ENCODE measurements around the gene PGM3. TPM values are rescaled to one million over a fixed set of nuclear protein-coding genes. Genes with fewer than 3 reads are reported as not detected.
A peak's percentile ranks its signal among the peaks of the same experiment; 100 is the strongest.
"Not testable (repeated sequence)": the region's sequence is repeated elsewhere in the genome, so short reads cannot be mapped to it uniquely, and the experiment has no call there.

Gene PGM3
- total RNA-seq, 1 experiment from 2014 or later, result 52.7 TPM

DNA sequence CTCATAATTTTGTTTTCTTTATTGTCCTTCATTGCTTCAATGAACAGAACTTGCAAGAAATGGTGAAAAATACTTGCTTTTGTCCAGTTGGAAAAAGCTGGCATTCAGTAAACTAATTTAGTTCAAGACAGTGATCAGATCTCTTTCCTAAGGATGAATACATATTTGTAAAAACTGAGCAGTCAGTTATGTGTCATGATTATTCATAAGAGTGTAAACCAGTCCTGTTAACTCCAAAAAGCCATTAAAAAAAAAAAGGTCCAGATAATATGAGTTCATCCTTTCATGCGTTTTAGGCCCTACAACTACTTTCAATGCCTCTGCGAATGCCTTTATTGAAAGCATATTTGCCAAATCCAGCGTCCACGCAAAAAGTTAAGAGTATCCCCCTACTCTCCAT, 609 bp downstream of the PGM3 start:
- H3K27me3 ChIP-seq, result no peaks in the 10 kb centered on the region
- no peaks in the 10 kb centered on the region for H3K9me3 ChIP-seq
- H3K36me3 ChIP-seq, result peaks cover 38% of the 10 kb centered on the region
- no peak for DNase-seq
- peak overlapping the region; percentile 79 for H3K4me3 ChIP-seq

DNA sequence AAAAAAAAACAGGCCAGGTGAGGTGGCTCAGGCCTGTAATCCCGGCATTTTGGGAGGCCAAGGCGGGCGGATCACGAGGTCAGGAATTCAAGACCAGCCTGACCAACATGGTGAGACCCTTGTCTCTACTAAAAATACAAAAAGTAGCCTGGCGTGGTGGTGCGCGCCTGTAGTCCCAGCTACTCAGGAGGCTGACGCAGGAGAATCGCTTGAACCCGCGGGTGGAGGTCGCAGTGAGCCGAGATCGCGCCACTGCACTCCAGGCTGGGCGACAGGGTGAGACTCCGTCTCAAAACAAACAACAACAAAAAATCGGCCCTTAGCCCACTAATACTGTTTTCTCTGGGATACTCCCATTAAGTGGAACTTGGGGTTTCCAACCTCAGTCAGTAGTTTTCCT, 1.1 kb downstream of the PGM3 start:
- Histone ChIP-seq H3K36me3 (peaks cover 43% of the 10 kb centered on the region), H3K4me3 (peak overlapping the region; percentile 79)
- H3K27me3 ChIP-seq, H3K9me3 ChIP-seq, DNase-seq: not testable (repeated sequence)

DNA sequence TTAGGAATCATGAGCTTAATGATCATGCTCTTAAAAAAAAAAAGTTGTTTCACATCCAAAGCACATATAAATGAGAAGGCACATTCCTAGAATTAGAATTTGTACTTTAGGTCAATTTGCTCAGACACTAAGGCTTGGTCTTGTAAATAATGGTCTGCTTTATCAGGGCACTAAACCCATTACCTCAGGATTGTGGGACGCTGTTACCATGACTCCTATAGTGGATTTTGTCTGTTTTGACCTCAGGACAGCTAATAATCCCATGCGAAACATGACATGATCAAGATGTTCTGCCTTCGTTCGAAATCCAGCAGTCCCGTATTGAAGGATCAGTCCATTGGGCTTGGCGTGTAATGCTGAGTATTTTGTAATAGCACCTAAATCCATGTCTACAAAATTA, 2.4 kb downstream of the PGM3 start:
- H3K36me3 ChIP-seq, result peaks cover 53% of the 10 kb centered on the region
- no peaks in the 10 kb centered on the region for H3K9me3 ChIP-seq
- no peak for DNase-seq
- H3K27me3 ChIP-seq, result no peaks in the 10 kb centered on the region
- H3K4me3 ChIP-seq, result no peak overlapping the region

DNA sequence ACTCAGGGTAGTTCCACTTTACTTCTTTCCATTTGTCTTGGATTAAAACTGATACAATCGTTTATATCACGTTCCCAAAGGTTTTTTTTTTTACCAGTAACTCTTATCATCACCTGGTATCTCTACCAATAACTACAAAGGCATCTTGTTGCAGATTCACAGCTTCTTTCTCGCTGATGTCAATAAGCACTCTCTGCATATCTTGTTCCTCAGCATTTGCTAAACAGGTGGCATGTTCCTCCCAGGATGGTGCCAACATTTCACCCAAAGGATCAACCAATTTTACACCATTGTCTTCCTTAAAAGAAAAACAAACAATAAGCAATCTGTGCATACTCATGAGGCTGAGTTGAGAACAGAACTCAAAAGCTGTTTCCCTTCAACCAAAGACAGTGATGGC, 4.6 kb downstream of the PGM3 start:
- peaks cover 72% of the 10 kb centered on the region for H3K36me3 ChIP-seq
- no peaks in the 10 kb centered on the region for H3K9me3 ChIP-seq
- DNase-seq, result no peak
- no peaks in the 10 kb centered on the region for H3K27me3 ChIP-seq
- H3K4me3 ChIP-seq, result no peak overlapping the region

DNA sequence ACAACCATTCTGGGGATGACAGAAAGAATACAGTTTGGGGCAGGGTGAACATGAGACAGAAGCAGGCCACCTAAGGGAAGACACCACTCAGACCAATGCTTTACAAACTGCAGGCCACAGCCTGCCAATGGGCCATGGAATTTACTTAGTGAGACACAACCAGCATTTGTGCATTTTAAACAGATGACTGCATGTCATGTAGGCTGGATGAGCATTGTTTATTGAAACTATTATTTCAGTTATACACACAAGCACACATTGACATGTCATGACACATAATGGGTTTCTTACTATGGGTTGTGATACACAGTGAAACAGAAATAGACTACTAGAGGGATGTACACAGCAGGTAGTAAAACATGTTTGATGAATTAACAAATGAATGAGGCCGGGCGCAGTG, 8.0 kb downstream of the PGM3 start:
- no peaks in the 10 kb centered on the region for H3K27me3 ChIP-seq
- no peak for DNase-seq
- H3K9me3 ChIP-seq, result no peaks in the 10 kb centered on the region
- H3K36me3 ChIP-seq, result peaks cover 93% of the 10 kb centered on the region
- H3K4me3 ChIP-seq, result no peak overlapping the region

DNA sequence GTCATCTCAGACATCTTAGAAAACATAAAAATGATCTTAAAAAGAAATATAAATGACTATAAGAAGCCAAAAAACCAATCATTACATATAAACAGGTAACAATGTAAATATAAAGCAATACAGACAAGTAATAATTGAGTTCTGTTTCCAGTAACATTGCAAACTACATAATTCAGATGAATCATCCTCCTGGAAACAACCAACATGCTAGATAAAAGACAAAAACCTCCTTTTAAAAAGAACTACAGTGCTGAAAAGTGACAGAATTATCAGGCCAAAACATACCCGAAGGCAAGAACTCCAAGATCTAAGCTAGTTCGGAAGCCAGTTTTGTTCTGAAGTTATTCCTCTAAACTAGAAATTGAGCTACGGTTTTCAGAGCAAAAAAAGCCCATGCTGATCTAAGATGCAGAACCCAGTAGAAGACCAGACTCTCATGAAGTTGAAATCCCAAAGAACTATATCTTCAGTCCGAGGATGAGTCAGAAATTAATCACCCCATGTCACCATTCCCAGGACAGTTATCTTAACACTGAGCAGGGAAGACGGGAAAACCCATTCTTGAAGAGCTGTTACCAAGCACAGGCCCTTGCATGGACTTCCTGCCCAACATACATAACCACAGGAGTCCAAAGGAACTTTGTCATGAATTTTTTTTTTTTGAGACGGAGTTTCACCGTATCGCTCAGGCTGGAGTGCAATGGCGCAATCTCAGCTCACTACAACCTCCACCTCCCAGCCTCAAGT, 9.8 kb downstream of the PGM3 start:
- DNase-seq, result peak; percentile 51
- Histone ChIP-seq H3K4me3 (no peak overlapping the region), H3K36me3 (peaks cover 89% of the 10 kb centered on the region), H3K9me3 (no peaks in the 10 kb centered on the region), H3K27me3 (no peaks in the 10 kb centered on the region)

DNA sequence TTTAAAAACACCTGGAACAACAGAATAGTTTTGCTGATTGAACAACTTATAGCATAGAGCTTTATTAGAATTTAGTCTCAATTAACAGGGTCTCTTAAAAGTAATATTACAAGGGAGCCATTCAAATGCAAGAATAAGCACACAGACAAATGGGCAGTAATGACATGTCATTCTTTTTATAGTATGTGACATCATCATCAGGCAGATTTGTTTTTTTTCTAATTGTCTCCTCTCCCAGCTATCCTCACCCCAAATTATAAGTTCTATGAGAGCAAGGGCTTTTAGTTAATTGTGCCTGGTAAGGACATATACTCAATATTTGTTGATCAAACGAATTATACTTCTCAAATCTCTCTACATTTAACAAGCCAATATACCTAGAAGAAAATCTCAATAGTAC, 11.0 kb downstream of the PGM3 start:
- peaks cover 85% of the 10 kb centered on the region for H3K36me3 ChIP-seq
- H3K4me3 ChIP-seq, result no peak overlapping the region
- no peaks in the 10 kb centered on the region for H3K27me3 ChIP-seq
- H3K9me3 ChIP-seq, result no peaks in the 10 kb centered on the region
- no peak for DNase-seq

DNA sequence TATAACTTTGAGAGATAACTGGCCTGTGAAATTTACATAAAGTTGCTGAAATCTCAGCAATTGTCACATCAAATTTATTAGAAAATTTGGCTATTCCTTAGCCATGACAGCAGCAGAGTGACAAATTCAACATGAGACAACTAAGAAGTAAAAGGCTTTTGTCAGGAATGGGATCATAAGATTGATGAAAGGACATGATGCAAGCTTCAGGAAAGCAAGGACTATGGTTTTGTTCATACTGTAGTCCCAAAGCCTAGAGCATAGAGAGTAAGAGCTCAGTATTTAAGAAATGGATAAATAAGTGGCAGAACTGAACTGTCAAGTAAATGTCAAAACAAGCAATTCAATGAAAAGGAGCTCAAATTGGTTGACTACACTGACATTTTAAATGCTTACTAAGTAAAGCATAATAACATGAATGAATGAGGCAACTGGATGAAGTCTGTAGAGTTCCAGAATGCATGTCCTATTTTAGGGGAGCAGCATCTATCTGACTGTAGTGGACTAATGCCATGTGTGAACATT, 12.6 kb downstream of the PGM3 start:
- Histone ChIP-seq H3K9me3 (no peaks in the 10 kb centered on the region), H3K36me3 (peaks cover 78% of the 10 kb centered on the region), H3K27me3 (no peaks in the 10 kb centered on the region), H3K4me3 (no peak overlapping the region)
- DNase-seq, result no peak

DNA sequence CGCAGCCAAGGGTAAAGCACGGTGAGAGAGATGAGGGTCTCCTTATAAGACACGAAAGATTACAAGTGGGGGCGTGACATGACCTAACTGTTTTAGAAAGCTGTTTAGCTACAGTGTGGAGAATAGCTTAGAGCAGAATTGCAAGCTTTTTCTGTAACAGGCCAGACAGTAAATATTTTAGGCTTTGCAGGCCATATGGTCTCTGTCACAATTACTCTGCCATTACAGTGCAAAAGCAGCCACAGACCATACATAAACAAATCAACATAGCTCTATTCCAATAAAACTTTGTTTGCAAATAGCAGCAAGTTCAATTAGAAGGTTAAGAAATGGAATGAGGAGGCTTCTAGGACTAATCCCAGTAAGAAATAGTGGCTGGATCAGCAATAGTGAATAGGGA, 16.8 kb downstream of the PGM3 start:
- peaks cover 82% of the 10 kb centered on the region for H3K36me3 ChIP-seq
- DNase-seq, result no peak
- H3K27me3 ChIP-seq, result no peaks in the 10 kb centered on the region
- H3K4me3 ChIP-seq, result no peak overlapping the region
- H3K9me3 ChIP-seq, result no peaks in the 10 kb centered on the region

DNA sequence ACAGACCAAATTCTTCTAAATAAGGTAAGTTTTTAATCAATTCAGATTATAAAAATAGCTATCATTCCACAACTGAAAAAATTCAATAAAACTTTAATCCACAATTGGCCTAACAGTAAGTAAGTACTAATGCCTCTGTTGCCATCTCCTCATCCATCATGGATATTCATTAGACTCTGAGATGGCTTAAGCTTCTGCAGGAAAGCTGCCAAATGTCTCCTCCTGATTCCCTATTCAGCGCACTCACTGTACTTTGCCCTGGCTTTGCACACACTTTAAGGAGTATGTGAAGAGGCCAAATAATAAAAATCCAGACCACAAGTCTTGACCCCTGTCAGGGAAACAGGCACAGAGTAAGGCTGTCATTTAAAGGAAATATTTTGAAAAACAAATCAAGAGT, 23.6 kb downstream of the PGM3 start:
- Histone ChIP-seq H3K9me3 (no peaks in the 10 kb centered on the region), H3K36me3 (peaks cover 90% of the 10 kb centered on the region), H3K4me3 (no peak overlapping the region), H3K27me3 (no peaks in the 10 kb centered on the region)
- no peak for DNase-seq

DNA sequence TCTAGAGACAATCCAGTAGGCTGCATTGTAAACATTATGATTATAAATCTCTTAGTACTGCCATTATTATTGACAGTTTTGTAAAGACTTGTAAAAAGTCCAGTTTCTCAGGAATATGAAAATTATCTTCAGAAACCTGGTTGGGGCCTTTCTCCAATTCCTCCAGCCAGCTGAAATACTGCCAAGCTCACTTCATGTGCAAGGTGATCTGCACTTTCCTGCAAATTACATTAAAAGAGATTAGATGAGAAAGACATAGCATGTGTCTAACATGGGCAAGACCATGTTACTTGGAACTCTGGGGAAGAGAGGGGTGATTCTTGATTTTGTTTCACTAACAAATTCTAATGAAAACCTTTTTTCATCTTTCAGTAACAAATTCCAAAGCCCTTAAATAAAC, 24.0 kb downstream of the PGM3 start:
- H3K36me3 ChIP-seq, result peaks cover 90% of the 10 kb centered on the region
- H3K4me3 ChIP-seq, result no peak overlapping the region
- no peaks in the 10 kb centered on the region for H3K9me3 ChIP-seq
- DNase-seq, result no peak
- no peaks in the 10 kb centered on the region for H3K27me3 ChIP-seq

DNA sequence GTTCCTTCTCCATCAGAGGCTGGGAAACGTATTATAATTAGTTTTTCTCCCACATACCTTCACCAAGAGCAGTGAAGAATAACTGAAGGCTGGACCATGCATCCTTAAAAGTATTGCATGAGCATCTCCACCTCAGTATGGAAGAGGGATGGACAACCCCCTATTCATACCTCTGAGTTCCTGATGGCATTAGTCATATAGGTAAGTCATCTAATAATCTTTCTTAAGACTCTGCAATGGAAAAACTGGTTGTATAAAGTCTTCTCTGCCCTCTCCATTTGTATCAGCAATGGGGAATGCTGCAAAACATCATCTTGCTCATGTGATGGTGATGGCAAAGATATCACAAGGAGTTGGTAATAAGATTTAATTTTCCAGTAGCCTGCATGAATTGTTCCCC, 24.5 kb downstream of the PGM3 start:
- DNase-seq, result no peak
- Histone ChIP-seq H3K27me3 (no peaks in the 10 kb centered on the region), H3K4me3 (no peak overlapping the region), H3K9me3 (no peaks in the 10 kb centered on the region), H3K36me3 (peaks cover 85% of the 10 kb centered on the region)

DNA sequence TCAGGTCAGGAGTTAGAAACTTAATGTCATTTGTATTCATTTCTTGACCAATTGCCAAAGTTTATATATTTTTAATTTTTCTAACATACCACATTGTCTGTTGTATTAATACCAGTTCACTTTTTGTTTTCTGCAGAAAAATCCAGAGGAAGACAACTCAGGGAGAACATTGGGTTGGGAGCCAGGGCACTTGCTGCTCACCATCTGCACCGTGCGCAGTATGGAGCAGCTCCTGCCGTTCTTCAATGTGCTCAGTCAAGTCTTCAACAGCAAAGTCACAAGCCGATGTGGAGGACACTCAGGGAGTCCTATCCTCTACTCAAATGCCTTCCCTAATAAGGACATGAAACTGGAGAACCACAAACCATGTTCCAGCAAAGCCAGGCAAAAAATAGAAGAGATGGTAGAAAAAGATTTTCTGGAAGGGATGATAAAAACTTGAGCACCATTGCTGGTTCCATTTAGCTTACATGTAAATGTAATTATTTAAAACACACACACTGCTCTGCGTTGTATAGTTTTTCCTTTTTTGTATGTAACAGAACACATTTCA, 25.3 kb downstream of the PGM3 start:
- Histone ChIP-seq H3K4me3 (no peak overlapping the region), H3K9me3 (no peaks in the 10 kb centered on the region), H3K27me3 (no peaks in the 10 kb centered on the region), H3K36me3 (peaks cover 81% of the 10 kb centered on the region)
- no peak for DNase-seq

DNA sequence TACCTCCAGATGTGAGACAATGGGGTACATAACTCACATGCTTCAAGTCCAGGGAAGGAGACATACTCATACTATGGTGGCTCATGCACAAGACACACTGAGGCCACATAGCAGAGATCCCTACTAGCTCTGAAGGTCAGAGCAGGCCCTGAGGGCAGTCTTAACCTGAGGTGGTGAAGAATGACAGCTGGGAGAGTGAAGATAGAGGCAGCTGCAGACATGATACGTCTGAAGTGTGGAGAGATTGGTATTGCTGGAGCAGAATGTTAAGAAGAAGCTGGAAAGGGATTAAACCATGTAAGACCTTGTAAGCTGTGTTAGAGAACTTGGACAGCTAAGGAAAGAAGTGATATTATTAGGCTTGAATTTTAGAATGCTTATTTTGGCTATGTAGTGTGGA, 32.9 kb downstream of the PGM3 start:
- Histone ChIP-seq H3K36me3 (peaks cover 22% of the 10 kb centered on the region), H3K27me3 (no peaks in the 10 kb centered on the region), H3K4me3 (no peak overlapping the region), H3K9me3 (no peaks in the 10 kb centered on the region)
- no peak for DNase-seq

DNA sequence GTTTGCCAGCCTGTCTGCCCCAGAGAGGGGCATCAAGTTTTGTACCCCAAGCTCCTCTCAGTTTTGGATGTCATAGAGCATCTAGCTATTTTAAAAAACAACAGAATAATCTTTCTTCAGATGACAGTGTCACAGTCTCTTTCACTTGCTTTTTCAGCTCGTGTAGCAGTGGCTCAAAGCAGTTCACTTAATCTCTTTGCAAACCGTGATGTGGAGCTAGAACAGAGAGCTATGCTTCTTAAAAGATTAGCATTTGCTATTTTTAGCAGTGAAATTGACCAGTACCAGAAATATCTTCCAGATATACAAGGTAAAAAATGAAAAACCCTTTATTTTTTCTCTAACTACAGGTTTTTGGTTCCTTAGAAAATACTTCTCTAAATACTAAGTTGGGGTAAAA, 37.3 kb downstream of the PGM3 start:
- no peaks in the 10 kb centered on the region for H3K27me3 ChIP-seq
- no peak for DNase-seq
- peaks cover 16% of the 10 kb centered on the region for H3K36me3 ChIP-seq
- H3K9me3 ChIP-seq, result no peaks in the 10 kb centered on the region
- H3K4me3 ChIP-seq, result no peak overlapping the region

DNA sequence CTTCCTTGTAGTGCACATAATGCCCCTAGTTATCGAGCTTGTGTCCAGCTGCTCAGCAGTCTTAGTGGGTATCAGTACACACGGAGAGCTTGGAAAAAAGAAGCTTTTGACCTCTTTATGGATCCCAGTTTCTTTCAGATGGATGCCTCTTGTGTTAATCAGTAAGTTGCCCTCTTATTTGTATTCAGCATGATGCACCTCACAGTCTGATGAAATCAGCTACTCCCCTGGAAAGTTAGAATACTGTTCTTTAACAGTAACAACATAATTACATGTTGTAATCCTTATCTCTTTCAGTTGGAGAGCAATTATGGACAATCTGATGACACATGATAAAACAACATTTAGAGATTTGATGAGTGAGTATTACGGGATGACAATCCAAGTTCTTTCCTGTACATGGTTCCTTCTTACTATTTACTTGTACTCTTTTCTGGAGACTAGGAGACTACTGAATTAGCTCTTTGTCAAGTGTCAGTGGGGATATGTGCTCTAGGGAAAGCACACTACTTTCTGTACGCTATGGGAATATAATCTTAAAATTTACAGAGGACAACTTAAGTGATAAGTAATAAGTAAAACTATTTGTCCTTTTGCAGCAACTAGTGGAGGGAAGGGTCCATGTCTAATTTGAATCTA, 39.1 kb downstream of the PGM3 start:
- H3K36me3 ChIP-seq, result peaks cover 16% of the 10 kb centered on the region
- H3K27me3 ChIP-seq, result no peaks in the 10 kb centered on the region
- H3K4me3 ChIP-seq, result no peak overlapping the region
- no peak for DNase-seq
- H3K9me3 ChIP-seq, result no peaks in the 10 kb centered on the region

DNA sequence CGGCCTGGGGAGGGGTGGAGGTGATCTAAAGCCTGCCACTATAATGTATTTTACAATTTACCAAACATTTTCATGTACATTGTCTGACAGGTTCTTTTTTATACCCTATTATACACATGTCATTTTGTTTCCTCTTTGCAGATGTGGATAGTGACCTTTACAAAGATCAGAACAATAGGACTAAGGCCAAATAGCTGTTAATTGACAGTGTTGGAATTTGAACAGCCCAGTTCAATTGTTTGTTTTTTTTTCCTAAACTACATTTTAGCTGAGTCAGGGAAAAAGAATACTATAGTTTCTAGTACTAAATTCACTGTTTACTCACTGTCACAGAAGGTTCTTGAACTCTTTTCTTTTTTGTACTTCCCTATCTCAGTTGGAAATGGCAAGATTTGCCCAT, 40.2 kb downstream of the PGM3 start:
- Histone ChIP-seq H3K4me3 (no peak overlapping the region), H3K9me3 (no peaks in the 10 kb centered on the region), H3K36me3 (peaks cover 16% of the 10 kb centered on the region), H3K27me3 (no peaks in the 10 kb centered on the region)
- DNase-seq, result no peak

DNA sequence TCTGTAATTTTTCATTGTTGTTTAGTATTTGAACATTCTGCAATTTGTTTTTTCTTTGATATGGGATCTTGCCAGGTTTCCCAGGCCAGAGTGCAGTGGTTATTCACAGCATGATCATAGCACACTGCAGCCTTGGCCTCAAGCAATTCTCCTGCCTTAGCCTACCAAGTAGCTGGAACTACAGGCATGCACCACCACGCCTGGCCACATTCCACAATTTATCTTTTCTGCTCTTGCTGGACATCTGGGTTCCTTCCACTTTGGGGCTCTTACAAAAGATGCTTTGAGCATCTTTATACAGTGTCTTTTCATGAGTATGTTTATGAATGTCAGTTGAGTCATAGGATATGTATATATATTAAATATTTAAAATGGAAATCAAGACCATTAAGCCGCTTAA, 42.0 kb downstream of the PGM3 start:
- DNase-seq, result peak; percentile 6

More for the DNA sequence above, 42.0 kb downstream of the PGM3 start:
- H3K36me3 ChIP-seq, result peaks cover 11% of the 10 kb centered on the region
- no peaks in the 10 kb centered on the region for H3K9me3 ChIP-seq
- no peaks in the 10 kb centered on the region for H3K27me3 ChIP-seq
- no peak overlapping the region for H3K4me3 ChIP-seq

All from MG63 (cell line).